ENCODE data around the gene MCEE.

The MCEE gene

DNA sequence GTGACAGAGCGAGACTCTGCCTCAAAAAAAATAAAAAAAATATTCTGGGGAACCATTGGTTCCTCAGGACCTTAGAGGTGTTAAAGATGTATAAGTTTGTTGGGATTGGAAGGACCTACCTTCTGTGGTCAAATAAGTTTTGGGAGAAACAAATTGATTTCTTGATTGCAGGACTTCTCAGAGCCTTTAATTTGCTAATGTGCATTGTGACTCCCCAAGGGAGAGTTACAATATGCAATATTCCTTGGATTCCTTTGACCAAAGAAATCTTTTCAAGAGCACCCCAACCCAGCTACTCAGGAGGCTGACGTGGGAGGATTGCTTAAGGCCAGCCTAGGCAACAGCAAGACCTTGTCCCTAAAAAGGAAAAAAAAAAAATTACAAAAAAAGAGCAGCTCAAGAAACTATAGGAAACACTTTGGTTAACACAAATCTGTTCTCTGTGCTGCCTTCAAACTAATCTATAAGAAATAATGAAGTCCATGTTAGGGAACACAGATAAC lies 55.1 kb downstream of the MCEE start:
- DNase-seq, result no peak

DNA sequence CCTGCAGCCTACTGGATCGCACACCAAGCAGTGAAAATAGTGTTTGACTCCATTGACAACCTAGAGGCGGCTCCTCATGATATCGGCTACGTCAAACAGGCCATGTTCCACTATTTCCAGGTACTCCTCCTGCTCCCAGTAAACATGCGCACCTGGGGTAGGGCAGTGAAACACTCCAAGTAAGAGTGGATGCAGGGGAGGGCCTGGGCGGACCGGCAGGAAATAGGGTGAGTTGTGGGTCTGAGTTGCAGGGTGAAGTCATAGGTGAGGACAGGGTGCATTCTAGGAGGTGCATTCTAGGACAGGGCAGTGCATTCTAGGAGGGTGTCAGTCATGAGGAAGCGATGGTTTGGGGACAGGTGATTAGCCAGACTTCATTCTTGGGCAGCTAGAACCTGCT lies 56.6 kb downstream of the MCEE start:
- no peak for DNase-seq

DNA sequence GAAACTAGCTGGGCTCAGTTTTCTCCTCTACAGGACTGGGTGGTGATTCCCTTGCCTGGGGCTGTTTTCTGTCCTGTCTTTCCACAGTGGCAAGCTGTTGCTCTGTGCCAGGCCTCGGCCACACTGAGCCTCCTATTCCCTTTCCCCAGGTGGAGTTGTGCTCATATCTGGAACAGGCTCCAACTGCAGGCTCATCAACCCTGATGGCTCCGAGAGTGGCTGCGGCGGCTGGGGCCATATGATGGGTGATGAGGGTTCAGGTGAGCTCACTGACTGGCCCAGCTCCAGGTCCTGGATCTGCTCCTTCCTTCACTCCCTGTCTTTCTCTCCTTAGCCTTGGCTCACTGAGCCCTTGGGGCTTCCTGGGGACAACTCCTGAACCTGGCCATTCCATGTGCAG lies 57.5 kb downstream of the MCEE start:
- DNase-seq, result no peak

DNA sequence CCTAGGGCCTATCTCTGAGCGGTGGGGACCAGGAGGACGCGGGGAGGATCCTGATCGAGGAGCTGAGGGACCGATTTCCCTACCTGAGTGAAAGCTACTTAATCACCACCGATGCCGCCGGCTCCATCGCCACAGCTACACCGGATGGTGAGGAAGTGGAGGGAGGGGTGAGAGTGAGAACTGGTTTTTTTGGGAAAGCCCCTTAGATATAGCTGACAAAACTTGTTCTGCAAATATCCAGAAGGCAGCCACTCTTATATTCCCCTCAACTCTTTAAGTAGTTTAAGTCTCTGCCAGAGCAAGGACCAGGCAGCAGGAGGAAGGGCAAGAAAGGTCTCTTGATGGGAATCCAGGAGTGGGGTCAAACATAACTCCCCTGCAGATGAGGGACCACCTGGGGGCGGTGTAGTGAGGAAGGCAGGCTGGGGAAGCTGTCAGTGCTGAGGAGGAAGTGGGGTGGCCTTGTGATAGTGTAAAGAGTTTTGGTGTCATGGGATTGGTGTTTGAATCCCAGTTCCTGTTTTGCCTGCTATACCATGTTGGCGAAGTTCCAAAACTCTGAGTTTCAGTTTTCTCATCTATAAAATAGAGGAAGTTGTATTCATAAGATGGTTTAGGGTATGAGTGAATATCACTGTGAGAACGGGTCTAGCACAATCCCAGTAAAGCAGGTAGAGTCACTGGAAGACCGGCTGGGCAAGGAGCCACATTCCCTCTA lies 58.2 kb downstream of the MCEE start:
- peak; percentile 70 for DNase-seq

DNA sequence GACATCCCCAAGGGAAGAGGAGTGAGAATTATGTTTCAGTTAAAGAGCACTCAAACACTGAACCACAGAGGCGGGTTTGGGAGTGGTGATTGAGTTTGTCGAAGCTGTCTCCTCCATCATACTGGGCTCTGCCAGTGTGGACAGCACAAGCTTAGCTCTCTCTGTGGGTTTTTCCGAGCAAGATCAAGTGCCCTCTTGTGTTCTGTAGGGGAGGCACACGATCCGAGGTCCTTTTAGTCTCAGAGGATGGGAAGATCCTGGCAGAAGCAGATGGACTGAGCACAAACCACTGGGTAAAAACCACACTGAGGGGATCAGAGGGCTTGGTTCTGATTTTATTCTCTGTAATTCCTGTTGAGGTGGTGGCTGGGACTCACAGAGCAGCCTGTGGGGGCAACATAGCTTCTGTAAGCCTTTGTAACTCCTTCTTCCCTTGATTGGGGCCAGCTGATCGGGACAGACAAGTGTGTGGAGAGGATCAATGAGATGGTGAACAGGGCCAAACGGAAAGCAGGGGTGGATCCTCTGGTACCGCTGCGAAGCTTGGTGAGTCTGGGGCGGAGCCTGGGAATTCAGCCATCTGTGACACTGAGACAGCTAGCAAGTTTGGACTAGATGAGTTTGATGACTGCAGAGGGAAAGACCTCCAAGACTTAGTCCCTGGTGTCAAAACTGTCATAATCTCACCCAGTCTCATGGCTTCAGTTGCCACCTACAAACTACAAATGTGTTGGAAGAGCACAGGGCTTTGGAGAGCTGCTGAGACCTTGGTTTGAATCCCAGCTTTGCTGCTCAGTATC lies 59.5 kb downstream of the MCEE start:
- DNase-seq, result no peak

DNA sequence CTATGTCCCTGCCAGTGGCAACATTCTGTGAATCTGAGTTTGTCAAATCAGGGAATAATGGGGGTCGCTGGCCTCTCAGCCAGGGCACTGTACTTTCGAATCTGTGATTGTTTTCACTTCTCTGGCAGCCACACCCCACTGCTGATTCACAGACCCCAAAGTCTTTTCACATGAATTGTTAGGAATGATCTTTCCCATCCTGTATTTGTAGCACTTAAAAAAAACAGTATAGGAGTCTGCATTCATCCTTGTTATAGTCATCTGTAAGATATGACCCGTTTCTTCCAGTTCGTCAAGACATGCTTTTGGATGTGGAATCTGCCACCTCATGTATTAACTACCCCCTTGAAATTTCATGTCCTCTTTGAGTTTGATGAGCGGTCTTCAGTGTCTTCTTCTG lies 60.7 kb downstream of the MCEE start:
- no peak for DNase-seq

DNA sequence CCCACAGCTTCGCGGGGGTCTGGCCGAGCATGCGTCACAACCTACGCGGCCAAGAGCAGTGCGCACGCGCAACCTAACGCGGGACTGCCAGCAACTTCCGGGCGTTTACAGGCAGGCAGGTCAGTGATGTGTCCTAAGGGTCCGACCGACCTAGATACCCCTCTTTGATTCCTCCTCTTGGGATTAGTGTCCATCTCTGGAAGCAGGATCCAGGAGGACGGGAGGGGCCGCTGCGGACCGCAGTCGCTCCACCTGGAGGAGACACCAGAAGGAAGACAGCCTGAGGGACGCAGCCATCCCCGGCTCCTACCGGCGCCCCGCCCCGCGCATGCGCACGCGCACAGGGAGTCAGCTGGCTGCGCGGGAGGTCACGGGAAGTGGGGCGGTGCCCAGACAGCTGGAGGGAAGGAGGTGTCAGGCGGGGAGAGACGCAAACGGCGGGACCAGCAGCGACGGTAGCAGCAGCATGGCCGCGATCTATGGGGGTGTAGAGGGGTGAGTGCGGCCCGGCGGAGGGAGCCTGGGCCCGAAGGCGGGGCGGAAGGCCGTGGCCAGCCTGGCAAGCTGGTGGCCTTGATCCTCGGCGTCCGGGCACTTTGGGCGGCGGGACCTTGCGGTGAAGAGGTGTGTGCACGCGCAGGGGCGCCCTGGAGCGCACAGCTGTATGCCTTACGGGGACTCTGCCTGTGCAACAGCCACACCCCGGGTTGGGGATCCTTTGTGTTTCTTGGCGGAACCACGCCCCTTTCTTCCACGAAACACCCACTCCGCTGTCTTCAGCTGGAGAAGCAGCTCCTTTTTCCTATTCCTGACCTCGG lies 61.6 kb downstream of the MCEE start, which contains the start of gene NAGK:
NAGK (plus strand) TSS at position 431 of the 818 bp plus-strand sequence; CDS start at position 467, 36 bp downstream.
- peak; percentile 98 for DNase-seq

DNA sequence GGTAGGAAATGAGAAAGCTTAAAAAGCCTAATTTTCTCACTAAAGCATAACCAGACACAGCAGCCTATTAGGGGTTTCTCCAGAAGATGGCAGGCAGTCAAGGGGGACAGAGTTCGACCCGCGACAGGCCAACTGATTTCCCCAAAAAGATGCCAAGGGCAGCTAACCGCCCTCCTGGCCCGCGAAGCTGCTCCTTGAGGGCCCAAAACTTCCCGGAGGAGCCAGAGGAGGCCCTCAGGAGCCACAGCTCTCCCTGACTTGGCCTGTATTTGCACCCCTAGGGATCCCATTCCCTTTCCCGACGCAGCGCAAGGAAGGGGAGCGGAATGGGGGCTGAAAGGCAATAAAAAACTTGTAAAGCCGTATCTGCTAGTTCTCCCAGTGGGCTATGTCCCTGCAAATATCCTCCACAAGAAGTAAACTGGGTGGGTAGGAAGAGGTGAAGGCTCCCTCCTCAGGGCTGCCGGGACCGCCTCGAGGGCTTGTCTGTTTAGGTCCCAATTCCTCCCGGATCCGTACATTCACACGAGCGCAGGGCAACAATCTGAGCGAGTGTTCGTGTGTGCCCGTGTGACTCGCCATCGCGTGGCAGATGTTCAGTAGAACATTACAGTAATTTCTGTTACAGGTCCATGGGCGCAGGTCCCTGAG lies 62.3 kb downstream of the MCEE start:
- no peak for DNase-seq

DNA sequence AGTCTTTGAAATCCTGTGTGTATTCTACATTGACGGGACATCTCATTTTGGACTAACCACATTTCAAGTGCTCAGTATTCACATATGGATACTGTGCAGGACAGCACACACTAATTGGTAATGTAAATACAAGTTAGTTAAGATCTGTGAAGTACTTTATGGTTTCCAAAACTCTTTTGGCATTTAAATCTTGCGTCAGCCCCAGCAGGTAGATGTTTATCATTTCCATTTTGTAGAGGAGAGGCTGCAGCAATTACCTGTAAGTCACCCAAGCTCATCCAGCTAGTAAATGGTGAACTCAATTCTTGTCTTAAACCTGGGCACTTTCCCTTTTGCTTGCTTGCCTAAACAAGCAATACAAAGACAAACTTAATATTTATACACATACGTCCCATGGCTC lies 63.2 kb downstream of the MCEE start:
- DNase-seq, result no peak

DNA sequence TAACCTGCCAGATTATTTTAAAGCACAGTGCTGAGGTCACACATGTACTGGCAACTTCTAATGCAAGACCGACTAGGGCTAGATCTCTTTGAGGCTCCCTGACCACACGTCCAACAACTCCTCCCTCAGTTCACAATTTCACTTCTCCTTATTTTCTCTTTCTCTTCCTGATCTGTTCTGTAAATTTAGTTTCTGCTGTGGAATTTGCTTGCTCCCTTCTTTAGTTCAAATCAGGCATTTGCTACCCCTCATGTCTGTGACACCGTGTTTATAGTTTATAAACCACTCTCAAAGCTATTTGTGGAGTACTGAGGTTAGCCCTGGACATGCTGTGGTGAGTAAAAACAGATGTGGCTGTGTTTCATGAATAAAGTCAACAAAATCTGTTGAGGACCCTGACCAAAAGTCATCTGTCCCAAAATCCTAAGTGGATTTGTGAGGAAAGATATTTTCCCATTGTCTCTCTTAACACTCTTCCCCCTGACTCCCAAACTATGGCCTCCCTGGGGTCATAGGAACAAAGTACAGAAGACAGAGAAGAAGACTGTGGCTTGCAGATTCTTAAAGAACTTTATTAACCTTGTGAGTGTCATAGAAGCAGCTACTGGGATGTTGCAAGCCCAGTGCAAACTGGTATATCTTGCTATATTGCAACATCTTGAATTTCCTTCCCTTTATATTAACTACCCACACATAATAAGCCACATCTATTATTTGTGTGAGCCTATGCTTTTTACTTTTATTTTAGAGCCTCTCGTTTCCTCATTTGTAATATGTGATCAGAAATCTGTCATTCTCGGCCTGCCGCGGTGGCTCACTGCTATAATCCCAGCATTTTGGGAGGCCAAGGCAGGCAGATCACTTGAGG lies 65.0 kb downstream of the MCEE start:
- no peak for DNase-seq

DNA sequence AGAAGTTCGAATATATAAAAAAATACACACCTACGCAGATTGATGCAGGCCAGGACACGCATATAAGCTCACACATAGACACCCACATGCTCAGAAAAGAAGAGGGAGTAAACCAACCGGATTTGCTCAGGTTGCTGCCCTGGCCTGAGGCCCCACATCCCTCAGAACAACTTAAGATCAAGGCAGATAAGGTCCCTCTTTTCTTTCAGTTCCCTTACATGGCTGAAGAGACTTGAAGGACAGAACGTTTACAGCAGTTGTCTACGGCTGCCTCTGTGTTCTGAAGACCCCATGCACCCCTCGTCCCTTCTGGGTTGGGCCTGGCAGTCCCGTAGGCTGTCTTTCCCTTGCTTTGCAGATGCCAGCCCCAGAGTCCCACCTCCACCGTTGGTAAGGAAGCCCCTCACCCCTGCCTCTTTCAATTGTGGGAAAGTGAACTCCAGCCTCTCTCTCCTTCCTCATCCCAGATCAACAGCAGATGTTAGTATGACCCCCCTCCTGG lies 65.9 kb downstream of the MCEE start:
- DNase-seq, result no peak

DNA sequence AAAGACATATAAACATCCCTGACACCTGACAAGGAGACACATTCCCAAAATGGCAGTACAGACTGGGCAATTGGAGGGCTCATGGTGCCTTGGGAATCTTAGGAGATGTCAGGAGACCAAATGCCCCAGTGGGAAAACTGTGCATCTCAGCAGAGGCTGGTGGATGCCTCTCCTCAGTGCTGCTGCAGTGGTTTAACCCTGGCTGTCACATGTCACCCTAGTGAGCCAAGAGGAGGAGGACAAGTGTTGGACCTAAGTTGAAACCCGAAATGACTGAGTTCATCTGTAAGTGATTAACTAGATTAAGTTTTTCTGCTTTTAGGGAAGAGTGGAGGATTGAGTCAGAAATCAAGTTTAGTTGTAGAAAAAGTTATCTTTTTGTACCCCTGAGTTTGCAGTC lies 66.8 kb downstream of the MCEE start:
- no peak for DNase-seq

DNA sequence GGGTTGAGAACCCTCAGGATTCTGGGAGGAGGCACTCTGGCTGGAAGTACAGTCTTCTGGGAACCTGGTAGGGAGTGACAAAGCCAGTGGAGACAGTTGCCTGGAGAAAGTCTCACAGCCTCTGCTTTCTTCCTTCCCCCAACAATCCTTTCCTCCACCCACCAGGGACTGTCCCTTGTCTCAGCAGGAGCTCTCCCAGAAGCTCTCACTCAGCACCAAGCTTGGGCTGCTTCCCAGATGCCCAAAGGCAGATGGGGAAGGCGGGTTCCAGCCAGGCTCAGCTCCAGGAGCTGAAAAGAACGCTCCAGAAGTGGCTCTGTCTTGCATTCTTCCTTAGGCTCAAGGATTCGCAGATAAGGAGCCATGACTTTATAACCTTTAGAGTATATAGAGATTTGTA lies 69.2 kb downstream of the MCEE start:
- DNase-seq, result no peak

DNA sequence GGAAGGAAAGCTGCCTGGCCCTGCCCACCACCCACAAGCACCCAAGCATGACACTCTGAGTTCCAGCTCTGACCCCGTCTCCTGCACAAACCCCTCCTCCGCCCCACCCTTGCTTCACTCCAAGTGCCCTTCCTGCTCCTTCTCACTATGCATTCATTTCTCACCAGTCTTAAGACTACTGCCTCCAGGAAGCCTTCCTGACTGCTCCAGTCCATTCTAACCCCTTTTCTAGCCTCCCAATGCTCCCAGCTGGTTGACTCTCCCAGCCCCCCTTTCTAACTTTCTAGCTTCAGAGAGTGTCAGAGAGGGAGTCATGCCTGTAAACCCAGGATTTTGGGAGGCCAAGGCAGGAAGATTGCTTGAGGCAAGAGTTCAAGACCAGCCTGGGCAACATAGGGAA lies 69.8 kb downstream of the MCEE start:
- no peak for DNase-seq
